Ishikawa (cell line): ENCODE results near the gene NOL4L.

Experiments
- RAD21 ChIP-seq: IDR thresholded peaks from 2 replicates; pipeline ENCODE4 v1.6.1; 2012; ENCODE audit warnings: low read depth
- TF ChIP-seq, protein P1 (sequence below): IDR thresholded peaks from 2 replicates; pipeline ENCODE4 v1.6.1; 2012

DNA sequence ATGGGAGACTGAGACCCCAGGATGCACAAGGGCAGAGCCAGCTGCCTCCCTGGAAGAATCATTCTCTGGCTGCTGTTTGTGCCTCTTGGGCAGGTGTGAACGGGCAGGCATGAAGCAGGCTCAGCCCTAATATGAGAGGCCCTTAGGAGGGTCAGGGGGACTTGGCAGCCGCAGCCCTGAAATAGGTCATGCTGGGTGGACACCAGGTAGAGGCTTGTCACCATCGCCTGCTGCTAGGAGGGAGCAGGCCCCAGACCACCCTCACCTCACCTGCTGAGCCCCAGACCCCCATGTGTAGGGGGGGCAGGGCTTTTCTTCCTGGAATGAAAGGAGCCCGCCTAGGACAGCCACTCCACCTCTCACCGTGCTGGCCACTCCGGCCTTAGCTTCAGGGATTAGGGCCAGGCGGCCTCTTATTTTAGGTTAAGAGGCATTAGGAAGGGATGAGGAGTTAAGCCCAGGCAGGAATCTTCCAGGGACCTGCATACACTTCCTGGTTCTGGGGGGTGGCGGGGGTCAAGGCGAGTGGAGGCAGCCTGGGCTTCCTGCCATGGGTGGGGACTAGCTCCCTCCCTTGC, 134.6 kb downstream of the NOL4L start:
- TF ChIP-seq, protein P1, sequence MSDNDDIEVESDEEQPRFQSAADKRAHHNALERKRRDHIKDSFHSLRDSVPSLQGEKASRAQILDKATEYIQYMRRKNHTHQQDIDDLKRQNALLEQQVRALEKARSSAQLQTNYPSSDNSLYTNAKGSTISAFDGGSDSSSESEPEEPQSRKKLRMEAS, result no peak
- TF ChIP-seq RAD21, result no peak
